HepG2 (cell line): ENCODE results near the gene ABCG1. TPM values are rescaled to one million over a fixed set of nuclear protein-coding genes. Genes with fewer than 3 reads are reported as not detected.

ENCODE experiments used
- CTCF ChIP-seq: sonication (generic); formaldehyde crosslinking; IDR thresholded peaks from 2 replicates; pipeline ENCODE4 v1.5.0; 2020; ENCODE audit warnings: mild to moderate bottlenecking, missing genetic modification reagents, moderate library complexity
- FOXO1 ChIP-seq: sonication (generic); formaldehyde crosslinking; IDR thresholded peaks from 2 replicates; pipeline ENCODE4 v1.4.0; 2020; ENCODE audit warnings: missing genetic modification reagents
- MED13 ChIP-seq: sonication (generic); formaldehyde crosslinking; IDR thresholded peaks from 2 replicates; pipeline ENCODE4 v1.5.0; 2020; ENCODE audit warnings: missing genetic modification reagents
- PPARG ChIP-seq: conservative IDR thresholded peaks from 2 replicates; pipeline ENCODE4 v1.6.1; 2016; ENCODE audit warnings: missing biosample characterization, missing genetic modification reagents
- SOX13 ChIP-seq, 3 experiments: fragments of 450-650 bp in 1 of 3; sonication (generic) in 1 of 3; formaldehyde crosslinking in 1 of 3; IDR thresholded peaks in 2 of 3; conservative IDR thresholded peaks in 1 of 3; 2 replicates each; pipeline versions ENCODE4 v1.5.0 to v1.6.1; 2016 to 2020; ENCODE audit warnings: antibody characterized with exemption in 1 of 3, mild to moderate bottlenecking in 1 of 3, missing compliant biosample characterization in 1 of 3, missing genetic modification reagents in 1 of 3, moderate library complexity in 1 of 3
- ZNF253 ChIP-seq: sonication (generic); formaldehyde crosslinking; IDR thresholded peaks from 2 replicates; pipeline ENCODE4 v1.8.0; 2022; ENCODE audit warnings: mild to moderate bottlenecking, missing genetic modification reagents, borderline replicate concordance
- ZNF276 ChIP-seq: sonication (generic); formaldehyde crosslinking; IDR thresholded peaks from 2 replicates; pipeline ENCODE4 v1.4.0; 2020; ENCODE audit warnings: mild to moderate bottlenecking, low read depth, missing genetic modification reagents
- ZNF776 ChIP-seq: sonication (generic); formaldehyde crosslinking; IDR thresholded peaks from 2 replicates; pipeline ENCODE4 v1.4.0; 2020; ENCODE audit warnings: mild to moderate bottlenecking, missing genetic modification reagents
- polyA plus RNA-seq, 8 experiments: library from polyadenylated mRNA; depleted of rRNA in 3 of 8; stranded (reverse) in 7 of 8; unstranded in 1 of 8; fragments of >200 nt; fragmentation: Illumina TruSeq in 4 of 8; extraction: Trizol in 4 of 8; gene quantifications; 2 replicates each; pipeline versions ENCODE4 v1.2.1 to v1.2.3, GENCODE V29; 2011 to 2016; ENCODE audit warnings: low read depth in 4 of 8, missing spikeins in 1 of 8, mixed read lengths in 1 of 8; ENCODE audit not compliant: insufficient read depth in 1 of 8
- total RNA-seq, 5 experiments: library from RNA; depleted of rRNA; stranded (reverse); fragments of >200 nt; fragmentation: Illumina TruSeq; extraction: Trizol; gene quantifications; 2 replicates each; pipeline ENCODE4 v1.2.3, GENCODE V29; 2016; ENCODE audit warnings: low read depth in 1 of 5

ABCG1 gene
- total and polyA plus RNA-seq, 2 of the 13 experiments (the other 11 are each of a cell fraction or from before 2014, with no cell fraction given), result 0.04 TPM; not detected in 1

GRCh38 chr21:42199868-42200463, 19.0 kb upstream of the ABCG1 start (continued):
- TF ChIP-seq SOX13 (IDR thresholded peaks at IDR 0.05) (no peak), SOX13 (CRISPR knock-in tag; conservative IDR thresholded peaks at IDR 0.05 in 1 of 2, IDR thresholded peaks at IDR 0.05 in 1 of 2) (no peak), FOXO1 (CRISPR knock-in tag) (no peak), CTCF (CRISPR knock-in tag) (no peak), MED13 (CRISPR knock-in tag) (no peak), PPARG (CRISPR knock-in tag) (no peak), ZNF776 (CRISPR knock-in tag) (no peak), ZNF253 (CRISPR knock-in tag) (no peak), ZNF276 (CRISPR knock-in tag) (no peak)
- TF ChIP-seq, all 625 proteins: peak for 0
